Mucosa of stomach (tissue), 1 donor: Measurements from ENCODE around the gene N4BP3.

Experiments
- H3K27me3 ChIP-seq: one replicate; pipeline ENCODE4 v1.7.0; 2013; ENCODE audit warnings: mild to moderate bottlenecking, low read length; ENCODE audit not compliant: control insufficient read depth, insufficient read depth
- H3K36me3 ChIP-seq: one replicate; pipeline ENCODE4 v1.7.0; 2013; ENCODE audit warnings: low read length; ENCODE audit not compliant: control insufficient read depth, insufficient read depth
- H3K4me1 ChIP-seq: one replicate; pipeline ENCODE4 v1.7.0; 2013; ENCODE audit warnings: mild to moderate bottlenecking, low read length; ENCODE audit not compliant: control insufficient read depth, insufficient read depth
- H3K4me3 ChIP-seq: one replicate; pipeline ENCODE4 v1.7.0; 2013; ENCODE audit warnings: low read length
- H3K9ac ChIP-seq: one replicate; pipeline ENCODE4 v1.7.0; 2013; ENCODE audit warnings: mild to moderate bottlenecking, low read length, moderate library complexity
- H3K9me3 ChIP-seq: one replicate; pipeline ENCODE4 v1.7.0; 2013; ENCODE audit warnings: mild to moderate bottlenecking, low read length, moderate library complexity; ENCODE audit not compliant: control insufficient read depth
- donor health status: Pancreatic carcinoma.

The N4BP3 gene

DNA sequence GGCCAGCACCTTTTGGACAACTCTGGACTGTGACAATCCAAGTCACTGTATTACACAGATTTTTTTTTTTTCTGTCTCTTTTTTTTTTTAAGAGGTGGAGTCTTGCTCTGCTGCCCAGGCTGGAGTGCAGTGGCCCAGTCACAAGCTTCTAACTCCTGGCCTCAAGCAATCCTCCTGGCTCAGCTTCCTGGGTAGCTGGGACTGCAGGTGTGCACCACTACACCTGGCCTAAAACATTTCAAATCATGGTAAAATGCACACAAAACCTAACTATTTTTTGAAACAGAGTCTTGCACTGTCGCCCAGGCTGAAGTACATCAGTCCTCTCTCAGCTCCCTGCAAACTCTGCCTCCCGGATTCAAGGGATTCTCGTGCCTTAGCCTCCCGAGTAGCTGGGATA lies 7.2 kb upstream of the N4BP3 start:
- no peak overlapping the region for H3K9ac ChIP-seq
- peaks cover 37% of the 10 kb centered on the region for H3K4me1 ChIP-seq
- H3K4me3 ChIP-seq, result no peak overlapping the region
- no peaks in the 10 kb centered on the region for H3K36me3 ChIP-seq
- no peaks in the 10 kb centered on the region for H3K9me3 ChIP-seq
- peaks cover 6% of the 10 kb centered on the region for H3K27me3 ChIP-seq

DNA sequence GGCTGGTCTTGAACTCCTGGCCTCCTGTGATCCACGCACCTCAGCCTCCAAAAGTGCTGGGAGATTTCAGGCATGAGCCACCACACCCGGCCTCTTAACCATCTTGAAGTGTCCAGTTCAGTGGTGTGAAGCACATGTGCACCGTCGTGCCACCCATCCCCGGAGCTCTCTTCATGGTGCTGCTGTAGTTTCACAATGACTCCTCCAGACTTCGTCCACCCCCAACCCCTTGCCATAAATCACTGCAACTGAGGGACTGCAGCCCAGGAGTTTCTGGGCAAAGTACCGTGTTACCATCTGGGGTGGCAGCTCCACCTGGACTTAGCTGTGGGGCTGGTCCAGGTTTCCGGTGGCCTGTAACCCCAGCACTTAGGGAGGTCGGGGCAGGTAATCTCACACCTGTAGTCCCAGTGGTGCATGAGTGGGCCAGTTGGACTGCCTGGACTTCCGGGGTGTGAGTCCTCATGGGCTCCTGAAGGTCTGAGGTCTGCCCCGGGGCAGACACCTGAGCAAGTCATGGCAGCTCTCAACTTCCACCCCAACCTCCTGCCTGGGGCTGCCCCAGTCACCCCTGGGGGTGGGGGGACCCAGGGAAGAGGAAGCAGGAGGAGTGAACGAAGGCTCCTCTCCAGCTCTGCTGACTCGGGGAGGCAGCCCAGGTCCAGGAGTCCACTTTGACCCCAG lies 6.6 kb upstream of the N4BP3 start:
- H3K27me3 ChIP-seq, result peaks cover 6% of the 10 kb centered on the region
- H3K9ac ChIP-seq, result no peak overlapping the region
- no peaks in the 10 kb centered on the region for H3K36me3 ChIP-seq
- no peak overlapping the region for H3K4me3 ChIP-seq
- peaks cover 37% of the 10 kb centered on the region for H3K4me1 ChIP-seq
- no peaks in the 10 kb centered on the region for H3K9me3 ChIP-seq

DNA sequence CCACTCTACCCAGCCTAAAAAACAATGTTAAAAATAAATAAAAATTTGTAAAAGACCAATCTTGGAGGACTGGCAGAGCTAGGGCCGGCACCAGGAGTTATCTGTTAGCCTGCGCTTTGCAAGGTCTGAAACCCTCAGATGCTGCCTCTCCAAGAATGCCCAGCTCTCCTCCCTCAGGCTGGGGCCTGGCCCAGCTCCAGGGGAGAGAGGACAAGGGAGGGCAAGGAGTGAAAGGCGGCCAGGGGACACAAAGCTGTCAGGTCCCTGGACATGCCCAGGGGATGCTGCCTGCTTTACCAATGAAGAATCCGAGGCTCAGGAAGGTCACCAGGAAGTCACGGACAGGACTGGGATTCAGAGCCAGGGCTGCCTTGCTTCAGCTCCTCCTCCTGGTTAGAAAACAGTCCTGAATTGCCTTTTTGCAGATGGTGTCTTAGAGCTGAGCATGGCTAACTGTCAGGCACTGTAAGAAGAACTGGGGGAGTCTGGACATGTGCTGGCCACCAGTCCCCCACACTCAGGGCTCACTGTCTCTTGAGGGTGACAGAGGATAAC lies 5.5 kb upstream of the N4BP3 start:
- no peaks in the 10 kb centered on the region for H3K36me3 ChIP-seq
- no peaks in the 10 kb centered on the region for H3K9me3 ChIP-seq
- H3K27me3 ChIP-seq, result peaks cover 8% of the 10 kb centered on the region
- peaks cover 37% of the 10 kb centered on the region for H3K4me1 ChIP-seq
- H3K4me3 ChIP-seq, result no peak overlapping the region
- H3K9ac ChIP-seq, result no peak overlapping the region

DNA sequence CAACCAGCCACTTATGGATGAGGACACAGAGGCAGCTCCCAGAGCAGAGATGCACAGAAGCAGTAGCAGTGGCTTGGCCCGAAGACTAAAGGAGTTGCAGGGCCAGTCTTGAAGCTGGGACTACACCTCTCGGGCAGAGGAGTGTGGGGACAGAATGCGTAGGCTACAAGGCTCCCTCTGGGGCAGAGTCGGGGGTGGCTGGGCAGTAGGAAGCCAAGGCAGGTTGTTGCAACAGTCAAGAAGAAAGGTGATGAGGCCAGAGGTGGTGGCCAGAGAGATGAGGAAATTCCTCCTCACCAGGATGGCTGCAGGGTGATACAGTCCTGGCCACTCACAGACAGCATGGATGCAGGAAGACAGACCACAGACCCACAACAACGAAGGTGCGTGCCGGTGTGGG lies 4.9 kb upstream of the N4BP3 start:
- peaks cover 33% of the 10 kb centered on the region for H3K4me1 ChIP-seq
- H3K4me3 ChIP-seq, result no peak overlapping the region
- peaks cover 11% of the 10 kb centered on the region for H3K27me3 ChIP-seq
- no peak overlapping the region for H3K9ac ChIP-seq
- no peaks in the 10 kb centered on the region for H3K36me3 ChIP-seq
- no peaks in the 10 kb centered on the region for H3K9me3 ChIP-seq

DNA sequence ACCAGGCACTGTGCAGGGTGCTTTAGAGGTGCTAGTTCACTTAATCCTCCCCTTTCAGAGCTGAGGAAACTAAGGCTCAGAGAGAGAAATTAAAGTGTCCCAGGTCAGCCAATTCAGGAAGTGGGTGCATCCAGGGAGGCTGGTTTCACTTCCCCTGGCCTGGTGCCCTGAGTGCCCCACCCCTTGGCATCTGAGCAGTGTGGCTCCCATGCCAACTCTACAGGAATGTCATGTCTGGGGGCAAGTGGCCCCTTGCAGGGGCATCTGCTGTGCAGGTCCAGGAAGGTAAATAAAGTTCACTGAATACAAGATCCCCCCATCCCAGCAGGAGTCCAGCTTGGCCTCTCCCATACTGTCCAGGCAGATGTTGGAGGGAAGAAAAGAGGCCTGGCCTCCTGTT lies 4.4 kb upstream of the N4BP3 start:
- Histone ChIP-seq H3K9ac (no peak overlapping the region), H3K4me1 (peaks cover 31% of the 10 kb centered on the region), H3K9me3 (no peaks in the 10 kb centered on the region), H3K4me3 (no peak overlapping the region), H3K36me3 (no peaks in the 10 kb centered on the region), H3K27me3 (peaks cover 13% of the 10 kb centered on the region)

DNA sequence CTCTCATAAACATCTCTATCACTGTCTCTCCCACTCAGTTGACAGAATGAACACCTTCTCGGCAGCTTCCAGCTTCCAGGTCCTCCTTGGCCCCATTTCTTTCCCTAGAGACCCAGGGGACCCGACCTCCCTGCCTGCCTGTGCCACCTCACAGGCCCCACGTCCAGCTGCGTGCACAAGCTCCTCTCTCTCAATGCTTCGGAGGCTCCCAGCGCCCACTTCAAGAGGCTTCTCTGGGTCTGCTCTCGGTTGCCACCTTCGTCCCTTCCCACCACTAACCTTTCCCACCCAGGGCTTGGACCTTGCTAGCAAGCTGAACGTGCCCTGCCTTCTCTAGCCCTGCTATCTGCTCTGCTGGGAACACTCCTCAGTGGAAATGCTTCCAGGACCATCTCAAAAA lies 2.8 kb upstream of the N4BP3 start:
- H3K27me3 ChIP-seq, result peaks cover 26% of the 10 kb centered on the region
- no peaks in the 10 kb centered on the region for H3K36me3 ChIP-seq
- H3K4me3 ChIP-seq, result no peak overlapping the region
- H3K4me1 ChIP-seq, result peaks cover 34% of the 10 kb centered on the region
- no peaks in the 10 kb centered on the region for H3K9me3 ChIP-seq
- H3K9ac ChIP-seq, result no peak overlapping the region

DNA sequence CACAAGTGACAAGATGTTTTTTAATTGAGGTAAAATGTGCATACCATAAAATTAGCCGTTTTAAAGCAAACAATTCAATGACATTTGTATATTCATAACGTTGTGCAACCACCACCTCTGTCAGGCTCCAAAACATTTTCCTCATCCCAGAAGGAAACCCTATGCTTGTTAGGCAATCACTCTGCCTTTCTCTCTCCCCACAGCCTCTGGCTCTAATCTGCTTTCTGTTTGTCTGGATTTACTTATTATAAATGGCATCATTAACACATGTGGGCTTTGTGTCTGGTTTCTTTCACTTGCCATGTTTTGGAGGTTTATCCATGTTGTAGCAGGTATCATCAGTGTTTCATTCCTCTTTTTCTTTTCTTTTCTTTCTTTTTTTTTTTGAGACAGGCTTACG lies 1.4 kb upstream of the N4BP3 start:
- Histone ChIP-seq H3K9me3 (no peaks in the 10 kb centered on the region), H3K36me3 (no peaks in the 10 kb centered on the region), H3K27me3 (peaks cover 30% of the 10 kb centered on the region), H3K4me1 (peaks cover 41% of the 10 kb centered on the region), H3K4me3 (no peak overlapping the region), H3K9ac (no peak overlapping the region)

DNA sequence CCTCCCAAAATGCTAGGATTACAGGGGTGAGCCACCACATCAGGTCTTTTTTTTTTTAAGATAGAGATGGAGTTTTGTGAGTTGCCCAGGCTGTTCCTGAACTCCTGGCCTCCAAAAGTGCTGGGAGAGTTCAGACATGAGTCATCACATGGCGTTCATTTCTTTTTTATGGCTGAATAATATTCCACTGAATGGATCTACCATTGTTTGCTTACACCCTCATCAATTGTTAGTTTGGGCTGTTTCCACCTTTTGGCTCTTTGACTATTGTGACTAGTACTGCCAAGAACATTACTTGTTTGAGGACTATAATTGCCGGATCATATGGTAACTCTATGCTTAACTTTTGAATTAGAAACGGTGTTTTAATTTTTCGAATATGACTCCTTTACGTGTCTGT lies 787 bp upstream of the N4BP3 start:
- H3K4me1 ChIP-seq, result peaks cover 41% of the 10 kb centered on the region
- no peaks in the 10 kb centered on the region for H3K9me3 ChIP-seq
- no peaks in the 10 kb centered on the region for H3K36me3 ChIP-seq
- no peak overlapping the region for H3K4me3 ChIP-seq
- peaks cover 31% of the 10 kb centered on the region for H3K27me3 ChIP-seq
- no peak overlapping the region for H3K9ac ChIP-seq

DNA sequence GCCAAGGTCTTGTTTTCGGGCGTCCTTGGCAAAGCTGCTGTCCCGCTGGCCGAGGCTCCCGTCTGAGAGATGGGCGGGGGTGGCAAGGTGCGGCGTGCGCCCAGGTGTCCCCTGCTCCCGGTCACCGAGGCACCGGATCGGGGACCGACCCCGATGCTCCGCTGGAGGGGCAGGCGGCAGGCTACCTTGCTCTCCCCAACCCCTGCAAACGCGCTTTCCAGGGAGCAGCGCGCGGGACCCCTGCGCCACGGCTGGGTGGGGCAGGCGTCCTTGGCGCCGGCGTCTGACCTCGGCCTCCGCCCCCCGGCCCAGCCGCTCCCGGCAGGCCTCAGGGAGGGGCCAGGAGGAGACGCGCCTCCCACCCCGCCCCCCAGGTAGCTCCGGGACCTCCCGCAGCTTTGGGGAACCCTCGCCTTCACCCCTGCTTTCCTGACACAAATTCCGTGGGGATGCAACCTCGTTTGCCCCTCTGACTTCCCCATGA lies 551 bp downstream of the N4BP3 start:
- no peaks in the 10 kb centered on the region for H3K36me3 ChIP-seq
- peak overlapping the region; percentile 6 for H3K4me3 ChIP-seq
- H3K4me1 ChIP-seq, result peaks cover 29% of the 10 kb centered on the region
- H3K9me3 ChIP-seq, result no peaks in the 10 kb centered on the region
- no peak overlapping the region for H3K9ac ChIP-seq
- H3K27me3 ChIP-seq, result peaks cover 31% of the 10 kb centered on the region

DNA sequence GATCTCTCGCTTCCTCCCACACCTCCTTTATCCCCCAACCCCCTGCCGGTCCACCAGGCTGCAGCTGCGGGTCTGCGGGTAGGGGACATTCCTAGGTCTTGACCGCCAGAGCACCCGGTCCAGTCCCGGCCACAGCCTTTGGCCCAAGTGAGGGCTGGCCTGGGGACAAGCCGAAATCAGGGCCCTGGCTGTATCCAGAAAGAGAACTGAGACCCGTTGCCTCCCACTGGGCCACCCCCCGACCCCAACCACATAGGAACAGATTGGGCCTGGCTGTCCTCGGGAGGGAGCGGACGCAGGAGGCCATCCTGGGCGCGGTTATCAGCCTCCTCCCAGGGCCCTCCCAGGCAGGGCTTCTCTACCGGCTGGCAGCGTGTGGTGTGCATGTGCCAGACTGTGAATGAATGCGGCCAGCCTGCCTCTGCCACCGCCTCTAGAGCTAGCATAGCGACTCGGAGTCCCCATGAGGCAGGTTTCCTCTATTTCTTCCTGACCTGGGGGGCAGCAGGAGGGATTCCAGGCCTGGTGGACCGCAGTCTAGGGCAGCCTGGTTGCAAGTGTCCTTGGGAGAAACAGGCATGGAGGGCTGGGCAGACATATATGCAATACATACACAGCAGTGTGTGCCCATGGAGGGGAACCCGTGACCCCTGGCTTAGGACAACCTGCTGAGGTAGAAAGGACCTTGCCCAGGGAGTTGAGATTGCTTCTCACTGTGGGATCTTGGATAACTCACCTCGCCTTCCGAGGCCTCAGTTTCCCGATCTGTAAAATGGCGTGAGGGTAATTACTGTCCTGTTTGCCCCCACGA lies 1.2 kb downstream of the N4BP3 start:
- H3K9ac ChIP-seq, result no peak overlapping the region
- H3K36me3 ChIP-seq, result no peaks in the 10 kb centered on the region
- H3K9me3 ChIP-seq, result no peaks in the 10 kb centered on the region
- peaks cover 31% of the 10 kb centered on the region for H3K27me3 ChIP-seq
- H3K4me1 ChIP-seq, result peaks cover 24% of the 10 kb centered on the region
- H3K4me3 ChIP-seq, result peak overlapping the region; percentile 6

DNA sequence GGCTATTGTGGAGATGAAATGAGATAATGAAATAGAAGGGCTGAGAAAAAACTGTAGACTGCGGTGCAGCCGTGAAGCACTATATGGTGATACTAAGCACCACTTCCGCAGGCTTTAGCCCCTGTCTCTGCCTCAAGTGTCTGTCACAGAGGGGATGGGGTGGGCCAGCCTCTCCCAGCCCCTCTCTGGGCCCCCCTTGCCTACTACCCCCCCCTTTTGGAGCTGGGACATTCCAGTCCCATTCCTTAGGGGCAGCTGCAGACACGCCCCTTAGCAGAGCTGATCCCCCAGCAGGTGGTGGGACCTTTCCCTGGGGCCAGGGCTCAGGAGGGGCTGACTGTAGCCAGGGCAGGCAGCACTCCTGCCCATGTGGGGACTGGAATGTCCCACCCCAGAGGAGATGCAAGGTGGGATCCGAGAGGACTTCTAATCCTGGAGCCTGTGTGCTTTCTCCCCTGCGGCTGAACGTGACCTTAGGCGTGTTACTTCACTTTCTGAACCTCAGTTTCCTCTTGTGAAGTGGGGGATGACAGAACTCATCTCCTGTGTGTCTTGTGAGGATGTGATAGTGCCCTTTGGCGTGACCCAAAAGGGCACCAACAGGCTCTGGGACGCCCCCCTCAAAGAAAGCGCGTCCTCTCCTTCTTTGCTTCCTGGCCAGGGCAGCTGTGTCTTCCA lies 1.9 kb downstream of the N4BP3 start:
- peaks cover 24% of the 10 kb centered on the region for H3K4me1 ChIP-seq
- peaks cover 33% of the 10 kb centered on the region for H3K27me3 ChIP-seq
- H3K9ac ChIP-seq, result no peak overlapping the region
- H3K9me3 ChIP-seq, result no peaks in the 10 kb centered on the region
- no peaks in the 10 kb centered on the region for H3K36me3 ChIP-seq
- H3K4me3 ChIP-seq, result no peak overlapping the region

DNA sequence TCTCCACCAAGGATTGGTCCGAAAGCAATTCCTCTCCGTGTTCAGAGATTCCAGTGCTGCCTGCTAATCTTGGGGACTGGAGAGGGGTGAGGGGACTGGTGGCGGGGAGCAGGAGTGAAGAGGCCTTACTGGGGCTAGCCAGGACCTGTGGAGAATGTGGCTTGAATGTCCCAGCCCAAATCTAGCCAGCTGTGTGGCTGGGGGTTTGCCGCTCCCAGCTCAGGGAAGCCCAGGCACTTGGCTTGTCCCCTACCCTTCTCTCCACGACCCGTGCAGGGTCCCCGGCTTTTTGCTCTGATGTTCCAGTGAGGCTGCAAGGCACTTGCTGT lies 2.4 kb downstream of the N4BP3 start:
- Histone ChIP-seq H3K4me3 (no peak overlapping the region), H3K4me1 (peaks cover 26% of the 10 kb centered on the region), H3K9me3 (no peaks in the 10 kb centered on the region), H3K36me3 (no peaks in the 10 kb centered on the region), H3K27me3 (peaks cover 33% of the 10 kb centered on the region), H3K9ac (no peak overlapping the region)
